ENCODE results near the gene GRK6. TPM values are rescaled to one million over a fixed set of nuclear protein-coding genes. Genes with fewer than 3 reads are reported as not detected.

The GRK6 gene
- total and polyA plus RNA-seq, 4 donors: 13.0 to 27.6 (median 20.4) TPM

GRCh38 chr5:177446200-177447065, 20.0 kb downstream of the GRK6 start, which contains the start of gene PRR7:
Gene PRR7 (plus strand): TSS chr5:177446814. CDS start chr5:177455068, 8,254 bp downstream.
- peak; percentile 61 for ATAC-seq (ENCODE audit: low FRiP score)
- H3K36me3 ChIP-seq (ENCODE audit: control insufficient read depth in 1 of 2, insufficient read depth in 2 of 2, low read length in 1 of 2): no peaks in the 10 kb centered on the region
- peak within 1 kb of the TSS; percentile 29 to 41 for H3K4me3 ChIP-seq (ENCODE audit: low read length in 2 of 2)
- 1% methylated on average over 56 to 89 of the region's 89 CpGs for WGBS, 2 donors
- DNase-seq: peak; percentile 74 to 89
- no peaks in the 10 kb centered on the region for H3K4me1 ChIP-seq (ENCODE audit: control insufficient read depth in 1 of 2, insufficient read depth in 2 of 2, low read length in 2 of 2)
- no peaks in the 10 kb centered on the region for H3K27me3 ChIP-seq (ENCODE audit: control insufficient read depth in 1 of 2, insufficient read depth in 2 of 2, low read length in 1 of 2)
- H3K9me3 ChIP-seq (ENCODE audit: control insufficient read depth, low read length): no peaks in the 10 kb centered on the region
- intact Hi-C loops (cut with DNase I): no loop called here
- no peak within 1 kb of the TSS for H3K27ac ChIP-seq (ENCODE audit: low read depth in 1 of 2, low read length in 2 of 2)

DNA sequence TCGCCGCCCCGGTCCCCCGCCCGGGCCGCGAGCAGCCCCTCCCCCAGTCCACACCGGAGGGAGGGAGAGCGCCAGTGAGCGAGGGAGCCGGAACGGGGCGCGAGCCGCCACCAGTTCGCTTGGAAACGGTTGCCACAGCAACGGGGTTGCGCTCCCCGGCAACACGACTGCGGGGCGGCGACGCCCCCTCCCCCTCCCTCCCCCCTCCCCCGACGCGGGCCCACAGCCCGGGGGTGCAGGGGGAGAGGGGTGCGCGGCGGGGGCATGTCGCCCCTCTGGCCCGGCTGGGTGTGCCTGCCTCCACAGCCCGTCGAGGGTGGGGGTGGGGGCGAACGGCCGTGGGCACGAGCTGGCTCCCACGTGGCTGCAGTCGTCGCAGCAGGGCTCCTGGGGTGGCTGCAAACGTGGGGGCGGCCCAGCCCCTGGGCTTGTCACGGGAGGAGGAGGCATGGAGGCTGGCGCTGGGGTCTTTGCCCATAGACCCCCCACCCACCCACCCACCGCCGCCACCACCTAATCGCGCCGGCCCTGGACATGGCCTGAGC, 20.7 kb downstream of the GRK6 start:
- no peaks in the 10 kb centered on the region for H3K9me3 ChIP-seq (ENCODE audit: control insufficient read depth, low read length)
- no peak overlapping the region for H3K27ac ChIP-seq (ENCODE audit: low read depth in 1 of 2, low read length in 2 of 2)
- WGBS, 2 donors: 0 to 1% methylated on average over 14 to 51 of the region's 52 CpGs
- no peaks in the 10 kb centered on the region for H3K27me3 ChIP-seq (ENCODE audit: control insufficient read depth in 1 of 2, insufficient read depth in 2 of 2, low read length in 1 of 2)
- H3K4me1 ChIP-seq (ENCODE audit: control insufficient read depth in 1 of 2, insufficient read depth in 2 of 2, low read length in 2 of 2): no peaks in the 10 kb centered on the region
- intact Hi-C loops (cut with DNase I): no loop called here
- DNase-seq: peak in 1 of 2 donors; percentile 73
- ATAC-seq (ENCODE audit: low FRiP score): peak; percentile 4
- H3K4me3 ChIP-seq (ENCODE audit: low read length in 2 of 2): peak overlapping the region; percentile 29 to 41
- no peaks in the 10 kb centered on the region for H3K36me3 ChIP-seq (ENCODE audit: control insufficient read depth in 1 of 2, insufficient read depth in 2 of 2, low read length in 1 of 2)

DNA sequence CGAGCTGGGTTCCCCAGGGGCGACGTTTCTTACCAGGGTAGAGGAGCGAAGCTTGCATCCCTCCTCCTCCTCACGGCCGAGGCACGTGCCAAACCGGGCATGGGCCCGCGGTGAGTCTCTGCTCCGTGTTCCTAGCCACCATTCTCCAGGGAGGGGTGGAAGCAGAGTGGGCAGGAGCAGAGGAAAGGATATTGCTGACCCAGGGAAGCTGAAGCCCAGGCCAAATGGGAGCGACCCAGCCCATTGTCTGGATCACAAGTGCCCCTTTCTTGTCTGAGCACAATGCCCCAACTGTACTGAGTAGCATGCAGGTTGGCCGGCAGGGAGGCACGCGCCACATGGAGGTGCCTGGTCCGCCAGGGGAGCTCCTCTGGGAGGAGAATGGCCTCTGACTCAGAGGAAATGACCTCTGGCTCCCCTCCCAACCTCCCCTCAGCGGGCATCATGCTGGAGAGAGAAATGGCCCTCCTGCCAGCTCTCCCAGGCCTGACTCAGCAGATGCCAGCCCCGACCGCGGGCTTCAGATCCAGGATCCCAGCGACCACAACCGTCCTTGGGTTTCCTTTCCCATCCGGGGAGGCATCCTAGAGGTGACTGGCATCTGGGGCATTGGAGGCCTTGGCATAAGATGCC, 21.3 kb downstream of the GRK6 start:
- H3K27ac ChIP-seq (ENCODE audit: low read depth in 1 of 2, low read length in 2 of 2): no peak overlapping the region
- intact Hi-C loops (cut with DNase I): no loop called here
- DNase-seq (peak; percentile 88 to 92), ATAC-seq (ENCODE audit: low FRiP score) (peak; percentile 63)
- H3K27me3 ChIP-seq (ENCODE audit: control insufficient read depth in 1 of 2, insufficient read depth in 2 of 2, low read length in 1 of 2): no peaks in the 10 kb centered on the region
- no peaks in the 10 kb centered on the region for H3K9me3 ChIP-seq (ENCODE audit: control insufficient read depth, low read length)
- H3K4me3 ChIP-seq (ENCODE audit: low read length in 2 of 2): no peak overlapping the region
- 2 to 3% methylated on average over 16 to 23 of the region's 23 CpGs for WGBS, 2 donors
- no peaks in the 10 kb centered on the region for H3K4me1 ChIP-seq (ENCODE audit: control insufficient read depth in 1 of 2, insufficient read depth in 2 of 2, low read length in 2 of 2)
- H3K36me3 ChIP-seq (ENCODE audit: control insufficient read depth in 1 of 2, insufficient read depth in 2 of 2, low read length in 1 of 2): no peaks in the 10 kb centered on the region

GRCh38 chr5:177448244-177448950, 21.9 kb downstream of the GRK6 start:
- DNase-seq: no peak
- Histone ChIP-seq H3K27ac (ENCODE audit: low read depth in 1 of 2, low read length in 2 of 2) (no peak overlapping the region), H3K4me3 (ENCODE audit: low read length in 2 of 2) (no peak overlapping the region), H3K27me3 (ENCODE audit: control insufficient read depth in 1 of 2, insufficient read depth in 2 of 2, low read length in 1 of 2) (no peaks in the 10 kb centered on the region), H3K4me1 (ENCODE audit: control insufficient read depth in 1 of 2, insufficient read depth in 2 of 2, low read length in 2 of 2) (no peaks in the 10 kb centered on the region), H3K9me3 (ENCODE audit: control insufficient read depth, low read length) (no peaks in the 10 kb centered on the region), H3K36me3 (ENCODE audit: control insufficient read depth in 1 of 2, insufficient read depth in 2 of 2, low read length in 1 of 2) (no peaks in the 10 kb centered on the region)
- 77 to 78% methylated on average over 6 of the region's 6 CpGs for WGBS, 2 donors
- no peak for ATAC-seq (ENCODE audit: low FRiP score)
- intact Hi-C loops (cut with DNase I): no loop called here

GRCh38 chr5:177449140-177450061, 22.9 kb downstream of the GRK6 start:
- no peaks in the 10 kb centered on the region for H3K4me1 ChIP-seq (ENCODE audit: control insufficient read depth in 1 of 2, insufficient read depth in 2 of 2, low read length in 2 of 2)
- H3K27ac ChIP-seq (ENCODE audit: low read depth in 1 of 2, low read length in 2 of 2): no peak overlapping the region
- H3K4me3 ChIP-seq (ENCODE audit: low read length in 2 of 2): no peak overlapping the region
- ATAC-seq (ENCODE audit: low FRiP score) (no peak), DNase-seq (no peak)
- H3K36me3 ChIP-seq (ENCODE audit: control insufficient read depth in 1 of 2, insufficient read depth in 2 of 2, low read length in 1 of 2): no peaks in the 10 kb centered on the region
- 90% methylated on average over 18 of the region's 18 CpGs for WGBS, 2 donors
- intact Hi-C loops (cut with DNase I): loop anchor here in 1 of 2 donors (5.0 kb wide), 1 partner anchor 57 kb away; no protein-coding TSS in a partner anchor
- H3K9me3 ChIP-seq (ENCODE audit: control insufficient read depth, low read length): no peaks in the 10 kb centered on the region
- no peaks in the 10 kb centered on the region for H3K27me3 ChIP-seq (ENCODE audit: control insufficient read depth in 1 of 2, insufficient read depth in 2 of 2, low read length in 1 of 2)

- no peak for ATAC-seq (ENCODE audit: low FRiP score)
- Histone ChIP-seq H3K27me3 (ENCODE audit: control insufficient read depth in 1 of 2, insufficient read depth in 2 of 2, low read length in 1 of 2) (no peaks in the 10 kb centered on the region), H3K9me3 (ENCODE audit: control insufficient read depth, low read length) (no peaks in the 10 kb centered on the region), H3K4me1 (ENCODE audit: control insufficient read depth in 1 of 2, insufficient read depth in 2 of 2, low read length in 2 of 2) (no peaks in the 10 kb centered on the region), H3K27ac (ENCODE audit: low read depth in 1 of 2, low read length in 2 of 2) (no peak overlapping the region), H3K4me3 (ENCODE audit: low read length in 2 of 2) (no peak overlapping the region), H3K36me3 (ENCODE audit: control insufficient read depth in 1 of 2, insufficient read depth in 2 of 2, low read length in 1 of 2) (no peaks in the 10 kb centered on the region)
- 62 to 66% methylated on average over 9 to 10 of the region's 10 CpGs for WGBS, 2 donors
- DNase-seq: no peak
- intact Hi-C loops (cut with DNase I): loop anchor here in 1 of 2 donors (5.0 kb wide), 1 partner anchor 59 kb away; no protein-coding TSS in a partner anchor
Observed at GRCh38 chr5:177450667-177451424, 24.4 kb downstream of the GRK6 start.

GRCh38 chr5:177452688-177453638, 26.5 kb downstream of the GRK6 start:
- H3K9me3 ChIP-seq (ENCODE audit: control insufficient read depth, low read length): no peaks in the 10 kb centered on the region
- H3K4me3 ChIP-seq (ENCODE audit: low read length in 2 of 2): no peak overlapping the region
- DNase-seq: no peak
- 55 to 57% methylated on average over 17 of the region's 17 CpGs for WGBS, 2 donors
- intact Hi-C loops (cut with DNase I): loop anchor here in 1 of 2 donors (5.0 kb wide), 1 partner anchor 61 kb away; no protein-coding TSS in a partner anchor
- no peaks in the 10 kb centered on the region for H3K36me3 ChIP-seq (ENCODE audit: control insufficient read depth in 1 of 2, insufficient read depth in 2 of 2, low read length in 1 of 2)
- H3K4me1 ChIP-seq (ENCODE audit: control insufficient read depth in 1 of 2, insufficient read depth in 2 of 2, low read length in 2 of 2): no peaks in the 10 kb centered on the region
- no peak for ATAC-seq (ENCODE audit: low FRiP score)
- H3K27ac ChIP-seq (ENCODE audit: low read depth in 1 of 2, low read length in 2 of 2): no peak overlapping the region
- no peaks in the 10 kb centered on the region for H3K27me3 ChIP-seq (ENCODE audit: control insufficient read depth in 1 of 2, insufficient read depth in 2 of 2, low read length in 1 of 2)

Data from aorta (tissue), 5 donors.